Endothelial cell of umbilical vein (primary cell): Measurements from ENCODE around the gene VGLL4.

Source experiments
- CTCF ChIP-seq, 2 donors: IDR thresholded peaks; 1 replicate in 1 of 2; 2 replicates in 1 of 2; pipeline ENCODE4 v1.5.1; 2011; ENCODE audit warnings: low read length in 2 of 2, mild to moderate bottlenecking in 2 of 2, moderate library complexity in 2 of 2, control low read depth in 1 of 2, inconsistent platforms in 1 of 2, low read depth in 1 of 2; ENCODE audit not compliant: insufficient read depth in 1 of 2; ENCODE audit errors: extremely low read depth in 1 of 2
- EZH2 ChIP-seq: IDR thresholded peaks from 2 replicates; pipeline ENCODE4 v1.6.1; 2012; ENCODE audit warnings: borderline replicate concordance, low read depth, mild to moderate bottlenecking, moderate library complexity, low read length, inconsistent platforms; ENCODE audit not compliant: severe bottlenecking
- FOS ChIP-seq: IDR thresholded peaks from 2 replicates; pipeline ENCODE4 v1.6.1; 2011; ENCODE audit warnings: mild to moderate bottlenecking, low read length, moderate library complexity, borderline replicate concordance; ENCODE audit not compliant: insufficient read depth
- GATA2 ChIP-seq: IDR thresholded peaks from 2 replicates; pipeline ENCODE4 v1.7.0; 2011; ENCODE audit warnings: low read depth, mild to moderate bottlenecking, moderate library complexity, mixed read lengths, low read length; ENCODE audit not compliant: insufficient read length, insufficient read depth
- JUN ChIP-seq: IDR thresholded peaks from 2 replicates; pipeline ENCODE4 v1.6.1; 2011; ENCODE audit warnings: borderline replicate concordance, low read depth; ENCODE audit not compliant: insufficient read length, insufficient read depth
- MAX ChIP-seq: IDR thresholded peaks from 2 replicates; pipeline ENCODE4 v1.6.1; 2011; ENCODE audit not compliant: insufficient read depth, insufficient read length
- MYC ChIP-seq: IDR thresholded peaks from one replicate; pipeline ENCODE4 v1.6.1; 2011; ENCODE audit warnings: mild to moderate bottlenecking, low read depth, low read length
- POLR2A ChIP-seq: IDR thresholded peaks from 2 replicates; pipeline ENCODE4 v1.6.1; 2012; ENCODE audit warnings: low read depth, mild to moderate bottlenecking, control low read depth, low read length
- POLR2AphosphoS5 ChIP-seq: IDR thresholded peaks from 2 replicates; pipeline ENCODE4 v1.6.1; 2012; ENCODE audit warnings: low read depth, mild to moderate bottlenecking, control low read depth, low read length, moderate library complexity; ENCODE audit not compliant: insufficient read depth

- no peak for TF ChIP-seq CTCF (IDR thresholded peaks at IDR 0.05; ENCODE audit: extremely low read depth in 1 of 2, insufficient read depth in 1 of 2, low read depth in 1 of 2, low read length in 2 of 2)
- TF ChIP-seq MAX, result no peak
- no peak for TF ChIP-seq POLR2A
- no peak for TF ChIP-seq FOS
- no peak for TF ChIP-seq MYC
- TF ChIP-seq JUN, result no peak
- TF ChIP-seq EZH2, result no peak
- TF ChIP-seq POLR2AphosphoS5, result no peak
- TF ChIP-seq GATA2, result no peak
Observed at GRCh38 chr3:11563159-11563864, 80.4 kb downstream of the VGLL4 start.
